Hepatocyte (in vitro differentiated cells): ENCODE data around the gene ATP6V1F. TPM values are rescaled to one million over a fixed set of nuclear protein-coding genes. Genes with fewer than 3 reads are reported as not detected.

Experiments
- DNase-seq: peaks from one replicate; pipeline ENCODE4 v3.0.0-alpha.2; 2016; ENCODE audit warnings: low spot score
- H2AFZ ChIP-seq: fragments of 200-600 bp; sonication (generic); 2 replicates; pipeline ENCODE4 v1.6.0; 2016; ENCODE audit warnings: antibody characterized with exemption, mild to moderate bottlenecking
- H3K27ac ChIP-seq: fragments of 200-600 bp; sonication (generic); 2 replicates; pipeline ENCODE4 v1.5.1; 2016; ENCODE audit warnings: mild to moderate bottlenecking
- H3K27me3 ChIP-seq: fragments of 200-600 bp; sonication (generic); 2 replicates; pipeline ENCODE4 v1.6.1; 2016
- H3K36me3 ChIP-seq: fragments of 200-600 bp; sonication (generic); replicated peaks from 2 replicates; pipeline ENCODE4 v1.5.1; 2016; ENCODE audit warnings: low read depth; ENCODE audit not compliant: insufficient read depth
- H3K4me1 ChIP-seq: fragments of 200-600 bp; sonication (generic); 2 replicates; pipeline ENCODE4 v1.5.1; 2016; ENCODE audit warnings: mild to moderate bottlenecking, moderate library complexity; ENCODE audit not compliant: insufficient read depth
- H3K4me2 ChIP-seq: fragments of 200-600 bp; sonication (generic); 2 replicates; pipeline ENCODE4 v1.6.0; 2016
- H3K4me3 ChIP-seq: fragments of 200-600 bp; sonication (generic); 2 replicates; pipeline ENCODE4 v1.5.1; 2016; ENCODE audit warnings: mild to moderate bottlenecking
- H3K79me2 ChIP-seq: fragments of 200-600 bp; sonication (generic); 2 replicates; pipeline ENCODE4 v1.6.0; 2017; ENCODE audit warnings: mild to moderate bottlenecking
- H3K9me2 ChIP-seq: fragments of 200-600 bp; sonication (generic); replicated peaks from 2 replicates; pipeline ENCODE4 v1.6.0; 2017; ENCODE audit warnings: mild to moderate bottlenecking; ENCODE audit not compliant: insufficient read depth
- H3K9me3 ChIP-seq: fragments of 200-600 bp; sonication (generic); 2 replicates; pipeline ENCODE4 v1.5.1; 2016; ENCODE audit warnings: low read depth, mild to moderate bottlenecking
- H4K20me1 ChIP-seq: fragments of 200-600 bp; sonication (generic); 2 replicates; pipeline ENCODE4 v1.6.0; 2016; ENCODE audit warnings: mild to moderate bottlenecking; ENCODE audit not compliant: insufficient read depth, poor library complexity, severe bottlenecking
- CTCF ChIP-seq: fragments of 200-600 bp; sonication (generic); IDR thresholded peaks from 2 replicates; pipeline ENCODE4 v1.5.1; 2016; ENCODE audit warnings: antibody characterized with exemption, mild to moderate bottlenecking; ENCODE audit not compliant: poor library complexity
- EZH2 ChIP-seq: fragments of 200-600 bp; sonication (generic); IDR thresholded peaks from 2 replicates; pipeline ENCODE4 v1.6.1; 2016; ENCODE audit warnings: antibody characterized with exemption, mild to moderate bottlenecking, borderline replicate concordance
- EZH2phosphoT487 ChIP-seq: fragments of 200-600 bp; sonication (generic); IDR thresholded peaks from one replicate; pipeline ENCODE4 v1.6.1; 2018; ENCODE audit warnings: antibody characterized with exemption, mild to moderate bottlenecking, low read depth, moderate library complexity; ENCODE audit not compliant: unreplicated experiment, severe bottlenecking
- WGBS: methylation state at CpG from one replicate; pipeline ENCODE4 v1.1.6; 2016; ENCODE audit warnings: low lambda C conversion rate; ENCODE audit errors: missing lambda C conversion rate; 5-methylcytosine and 5-hydroxymethylcytosine counted together
- polyA plus RNA-seq: library from polyadenylated mRNA; unstranded; fragments of >200 nt; fragmentation: Nextera tagmentation; extraction: Ambion mirVana; gene quantifications from 2 replicates; pipeline ENCODE4 v1.2.1, GENCODE V29; 2016
- total RNA-seq: library from RNA; depleted of rRNA; stranded (reverse); fragments of >200 nt; gene quantifications from 2 replicates; pipeline ENCODE4 v1.2.3, GENCODE V29; 2014

Gene ATP6V1F
- total and polyA plus RNA-seq, 2 experiments from 2014 or later: 184 to 422 TPM

- Histone ChIP-seq H3K79me2 (peaks cover 2% of the 10 kb centered on the region), H2AFZ (no peak overlapping the region), H3K4me3 (no peak overlapping the region), H3K4me1 (peaks cover 48% of the 10 kb centered on the region), H4K20me1 (no peaks in the 10 kb centered on the region), H3K9me2 (no peaks in the 10 kb centered on the region), H3K36me3 (no peaks in the 10 kb centered on the region), H3K9me3 (no peaks in the 10 kb centered on the region), H3K27ac (peak overlapping the region; percentile 93), H3K4me2 (peak overlapping the region; percentile 95), H3K27me3 (peaks cover 6% of the 10 kb centered on the region)
- peak; percentile 34 for DNase-seq
- 24% methylated on average over 4 of the region's 4 CpGs for WGBS
- TF ChIP-seq EZH2phosphoT487 (no peak), CTCF (no peak), EZH2 (no peak)
Observed at GRCh38 chr7:128833946-128834325, 28.7 kb upstream of the ATP6V1F start.

GRCh38 chr7:128835231-128835751 lies 27.4 kb upstream of the ATP6V1F start:
- Histone ChIP-seq H3K36me3 (no peaks in the 10 kb centered on the region), H4K20me1 (no peaks in the 10 kb centered on the region), H3K4me1 (peaks cover 40% of the 10 kb centered on the region)

GRCh38 chr7:128835790-128836641 lies 26.6 kb upstream of the ATP6V1F start:
- TF ChIP-seq CTCF (no peak), EZH2phosphoT487 (no peak)
- WGBS: 87% methylated on average over 14 of the region's 14 CpGs
- H2AFZ ChIP-seq: no peak overlapping the region
- no peak overlapping the region for H3K4me2 ChIP-seq
- no peak for DNase-seq
- no peaks in the 10 kb centered on the region for H3K36me3 ChIP-seq
- H3K27me3 ChIP-seq: peaks cover 2% of the 10 kb centered on the region
- H3K4me3 ChIP-seq: no peak overlapping the region
- H3K9me3 ChIP-seq: no peaks in the 10 kb centered on the region
- no peaks in the 10 kb centered on the region for H4K20me1 ChIP-seq
- no peak overlapping the region for H3K27ac ChIP-seq
- peaks cover 34% of the 10 kb centered on the region for H3K4me1 ChIP-seq
- H3K79me2 ChIP-seq: no peaks in the 10 kb centered on the region
- no peaks in the 10 kb centered on the region for H3K9me2 ChIP-seq

More at GRCh38 chr7:128835231-128835751, 27.4 kb upstream of the ATP6V1F start:
- Histone ChIP-seq H2AFZ (no peak overlapping the region), H3K9me3 (no peaks in the 10 kb centered on the region), H3K4me2 (no peak overlapping the region), H3K27ac (no peak overlapping the region), H3K4me3 (no peak overlapping the region), H3K79me2 (peaks cover 2% of the 10 kb centered on the region), H3K9me2 (no peaks in the 10 kb centered on the region), H3K27me3 (peaks cover 6% of the 10 kb centered on the region)
- DNase-seq: no peak
- 97% methylated on average over 16 of the region's 16 CpGs for WGBS
- TF ChIP-seq EZH2phosphoT487: no peak
- TF ChIP-seq CTCF: no peak
- TF ChIP-seq EZH2: no peak
